Endothelial cell of umbilical vein (primary cell): ENCODE data around the gene EMP2. TPM values are rescaled to one million over a fixed set of nuclear protein-coding genes. Genes with fewer than 3 reads are reported as not detected.

ENCODE experiments used
- BruUV-seq: library from RNA; stranded (reverse); fragments of 400-500 nt; replicated peaks from 2 replicates; lab custom pipeline; 2021; lab: Mats Ljungman, UMichigan
- CTCF ChIA-PET: fragments of 300-600, 350-600 bp; sonication (Branson Sonifier 250); formaldehyde crosslinking; loops from one replicate; lab custom pipeline; 2021; ENCODE audit warnings: antibody characterized with exemption, inconsistent platforms; lab: Charles Lee
- POLR2A ChIA-PET: fragments of 300-600, 350-600 bp; sonication (Branson Sonifier 250); formaldehyde crosslinking; loops from one replicate; lab custom pipeline; 2021; ENCODE audit warnings: antibody characterized with exemption, inconsistent platforms; lab: Charles Lee
- DNase-seq: peaks from one replicate; pipeline ENCODE4 v3.0.0-alpha.2; 2011; ENCODE audit warnings: low read depth, low spot score
- FAIRE-seq: peaks from 2 replicates; lab custom pipeline; 2011; peaks lifted over from hg19 to GRCh38; lab: Jason Lieb, UNC
- H2AFZ ChIP-seq: 2 replicates; pipeline ENCODE4 v1.6.0; 2012; ENCODE audit warnings: low read depth, low read length, control low read depth, inconsistent platforms
- H3K27ac ChIP-seq: 2 replicates; pipeline ENCODE4 v1.5.1; 2011; ENCODE audit warnings: low read depth, mild to moderate bottlenecking, control low read depth, low read length, moderate library complexity; ENCODE audit not compliant: insufficient read depth
- H3K27me3 ChIP-seq, 2 experiments: 2 replicates each; pipeline versions ENCODE4 v1.6.0 to v1.6.1; 2011; ENCODE audit warnings: low read length in 2 of 2, mixed read lengths in 1 of 2; ENCODE audit not compliant: control insufficient read depth in 2 of 2, insufficient read depth in 2 of 2
- H3K36me3 ChIP-seq, 2 experiments: 2 replicates in 1 of 2; 3 replicates in 1 of 2; pipeline ENCODE4 v1.5.1; 2011; ENCODE audit warnings: low read length in 2 of 2, mild to moderate bottlenecking in 1 of 2, moderate library complexity in 1 of 2; ENCODE audit not compliant: control insufficient read depth in 2 of 2, insufficient read depth in 2 of 2; ENCODE audit errors: extremely low read depth in 1 of 2
- H3K4me1 ChIP-seq: 3 replicates; pipeline ENCODE4 v1.5.1; 2011; ENCODE audit warnings: mild to moderate bottlenecking, low read length; ENCODE audit not compliant: control insufficient read depth, insufficient read depth; ENCODE audit errors: extremely low read depth
- H3K4me2 ChIP-seq: 2 replicates; pipeline ENCODE4 v1.6.1; 2011; ENCODE audit warnings: low read length, control low read depth, mixed read lengths; ENCODE audit not compliant: insufficient read depth
- H3K4me3 ChIP-seq, 3 experiments: fragments of 200-600 bp in 1 of 3; sonication (generic), shearing (Covaris generic) in 1 of 3; replicated peaks in 1 of 3; 2 replicates each; pipeline ENCODE4 v1.5.1; 2011 to 2016; ENCODE audit warnings: control low read depth in 3 of 3, low read length in 3 of 3, mild to moderate bottlenecking in 2 of 3, inconsistent platforms in 1 of 3, low read depth in 1 of 3, moderate library complexity in 1 of 3; ENCODE audit not compliant: insufficient read depth in 1 of 3
- H3K79me2 ChIP-seq: 2 replicates; pipeline ENCODE4 v1.6.0; 2012; ENCODE audit warnings: low read length, inconsistent platforms; ENCODE audit not compliant: control insufficient read depth, insufficient read depth
- H3K9ac ChIP-seq: replicated peaks from 2 replicates; pipeline ENCODE3; 2011; ENCODE audit warnings: low read length, control low read depth; ENCODE audit not compliant: insufficient read depth; ENCODE audit errors: extremely low read depth
- H3K9me1 ChIP-seq: replicated peaks from 3 replicates; pipeline ENCODE4 v1.6.0; 2011; ENCODE audit warnings: mild to moderate bottlenecking, low read length; ENCODE audit not compliant: control insufficient read depth, insufficient read depth; ENCODE audit errors: extremely low read depth
- H3K9me3 ChIP-seq: replicated peaks from 2 replicates; pipeline ENCODE4 v1.5.1; 2012; ENCODE audit warnings: low read length, inconsistent platforms; ENCODE audit not compliant: control insufficient read depth, insufficient read depth
- H4K20me1 ChIP-seq: replicated peaks from 2 replicates; pipeline ENCODE3; 2011; ENCODE audit warnings: mild to moderate bottlenecking, low read length; ENCODE audit not compliant: control insufficient read depth, insufficient read depth; ENCODE audit errors: extremely low read depth
- EZH2 ChIP-seq: IDR thresholded peaks from 2 replicates; pipeline ENCODE4 v1.6.1; 2012; ENCODE audit warnings: borderline replicate concordance, low read depth, mild to moderate bottlenecking, moderate library complexity, low read length, inconsistent platforms; ENCODE audit not compliant: severe bottlenecking
- FOS ChIP-seq: IDR thresholded peaks from 2 replicates; pipeline ENCODE4 v1.6.1; 2011; ENCODE audit warnings: mild to moderate bottlenecking, low read length, moderate library complexity, borderline replicate concordance; ENCODE audit not compliant: insufficient read depth
- GATA2 ChIP-seq: IDR thresholded peaks from 2 replicates; pipeline ENCODE4 v1.7.0; 2011; ENCODE audit warnings: low read depth, mild to moderate bottlenecking, moderate library complexity, mixed read lengths, low read length; ENCODE audit not compliant: insufficient read length, insufficient read depth
- JUN ChIP-seq: IDR thresholded peaks from 2 replicates; pipeline ENCODE4 v1.6.1; 2011; ENCODE audit warnings: borderline replicate concordance, low read depth; ENCODE audit not compliant: insufficient read length, insufficient read depth
- MYC ChIP-seq: IDR thresholded peaks from one replicate; pipeline ENCODE4 v1.6.1; 2011; ENCODE audit warnings: mild to moderate bottlenecking, low read depth, low read length
- POLR2A ChIP-seq: IDR thresholded peaks from 2 replicates; pipeline ENCODE4 v1.6.1; 2012; ENCODE audit warnings: low read depth, mild to moderate bottlenecking, control low read depth, low read length
- POLR2AphosphoS5 ChIP-seq: IDR thresholded peaks from 2 replicates; pipeline ENCODE4 v1.6.1; 2012; ENCODE audit warnings: low read depth, mild to moderate bottlenecking, control low read depth, low read length, moderate library complexity; ENCODE audit not compliant: insufficient read depth
- dilution Hi-C: fragments of 300-500 bp; cut with MboI; formaldehyde crosslinking; loops from one replicate; pipeline ENCODE4 v1.15.0; 2019; ENCODE audit warnings: low sequenced_read_pairs; ENCODE audit not compliant: extremely low pct_ligation_motif_present
- intact Hi-C: fragments of 100-400 bp; cut with micrococcal nuclease; formaldehyde crosslinking; loops from one replicate; pipeline ENCODE4 v1.10.0; 2022
- polyA plus RNA-seq, 4 experiments: library from polyadenylated mRNA; depleted of rRNA in 3 of 4; stranded (reverse) in 3 of 4; unstranded in 1 of 4; fragments of >200 nt; gene quantifications; 2 replicates each; pipeline versions ENCODE4 v1.2.1 to v1.2.3, GENCODE V29; 2011 to 2012; ENCODE audit warnings: missing spikeins in 1 of 4
- total RNA-seq: library from RNA; stranded (reverse); gene quantifications from 2 replicates; pipeline ENCODE4 v1.2.3, GENCODE V29; 2021
- TF ChIP-seq, protein P1 (sequence below), 2 donors: IDR thresholded peaks; 1 replicate in 1 of 2; 2 replicates in 1 of 2; pipeline ENCODE4 v1.5.1; 2011; ENCODE audit warnings: low read length in 2 of 2, mild to moderate bottlenecking in 2 of 2, moderate library complexity in 2 of 2, control low read depth in 1 of 2, inconsistent platforms in 1 of 2, low read depth in 1 of 2; ENCODE audit not compliant: insufficient read depth in 1 of 2; ENCODE audit errors: extremely low read depth in 1 of 2
- TF ChIP-seq, protein P2 (sequence below): IDR thresholded peaks from 2 replicates; pipeline ENCODE4 v1.6.1; 2011; ENCODE audit not compliant: insufficient read depth, insufficient read length

EMP2 gene
- total and polyA plus RNA-seq, 2 donors (not counting 3 experiments of a cell fraction or from before 2014, with no cell fraction given), result 19.0 to 25.5 TPM

DNA sequence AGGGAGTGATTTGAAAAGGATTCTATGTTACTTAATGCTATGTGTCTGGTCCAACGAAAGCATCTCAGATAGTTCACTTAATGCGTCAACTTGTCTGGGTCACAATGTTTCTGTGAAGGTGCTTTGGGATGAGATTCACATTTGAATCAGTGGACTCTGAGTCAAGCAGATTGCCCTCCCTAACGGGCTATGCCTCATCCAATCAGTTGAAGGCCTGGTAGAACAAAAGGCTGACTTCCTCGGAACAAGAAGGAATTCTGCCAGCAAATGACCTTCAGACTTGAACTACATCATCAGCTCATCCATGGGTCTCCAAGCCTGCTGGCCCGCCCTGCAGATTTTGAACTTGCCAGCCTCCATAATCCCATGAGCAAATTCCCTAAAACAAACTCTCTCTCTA lies 15.2 kb downstream of the EMP2 start:
- peak; percentile 50 for FAIRE-seq

More for the DNA sequence above, 15.2 kb downstream of the EMP2 start:
- Histone ChIP-seq H3K9me3 (no peaks in the 10 kb centered on the region), H3K79me2 (no peaks in the 10 kb centered on the region), H3K4me1 (no peaks in the 10 kb centered on the region), H3K27me3 (no peaks in the 10 kb centered on the region), H2AFZ (no peak overlapping the region), H3K27ac (no peak overlapping the region), H4K20me1 (no peaks in the 10 kb centered on the region), H3K36me3 (no peaks in the 10 kb centered on the region), H3K9ac (no peak overlapping the region), H3K4me3 (no peak overlapping the region), H3K4me2 (no peak overlapping the region), H3K9me1 (no peaks in the 10 kb centered on the region)
- peak; percentile 11 for DNase-seq
- dilution Hi-C loops, result no loop called here
- CTCF ChIA-PET, result interaction anchor here (2.4 kb wide), 1 partner anchor 16 kb away, joined by 8 read pairs; the partner anchor contains the start of gene EMP2
- BruUV-seq, result no TSS peak
- intact Hi-C loops, result no loop called here
- TF ChIP-seq, protein P1, sequence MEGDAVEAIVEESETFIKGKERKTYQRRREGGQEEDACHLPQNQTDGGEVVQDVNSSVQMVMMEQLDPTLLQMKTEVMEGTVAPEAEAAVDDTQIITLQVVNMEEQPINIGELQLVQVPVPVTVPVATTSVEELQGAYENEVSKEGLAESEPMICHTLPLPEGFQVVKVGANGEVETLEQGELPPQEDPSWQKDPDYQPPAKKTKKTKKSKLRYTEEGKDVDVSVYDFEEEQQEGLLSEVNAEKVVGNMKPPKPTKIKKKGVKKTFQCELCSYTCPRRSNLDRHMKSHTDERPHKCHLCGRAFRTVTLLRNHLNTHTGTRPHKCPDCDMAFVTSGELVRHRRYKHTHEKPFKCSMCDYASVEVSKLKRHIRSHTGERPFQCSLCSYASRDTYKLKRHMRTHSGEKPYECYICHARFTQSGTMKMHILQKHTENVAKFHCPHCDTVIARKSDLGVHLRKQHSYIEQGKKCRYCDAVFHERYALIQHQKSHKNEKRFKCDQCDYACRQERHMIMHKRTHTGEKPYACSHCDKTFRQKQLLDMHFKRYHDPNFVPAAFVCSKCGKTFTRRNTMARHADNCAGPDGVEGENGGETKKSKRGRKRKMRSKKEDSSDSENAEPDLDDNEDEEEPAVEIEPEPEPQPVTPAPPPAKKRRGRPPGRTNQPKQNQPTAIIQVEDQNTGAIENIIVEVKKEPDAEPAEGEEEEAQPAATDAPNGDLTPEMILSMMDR (IDR thresholded peaks at IDR 0.05; ENCODE audit: extremely low read depth in 1 of 2, insufficient read depth in 1 of 2, low read depth in 1 of 2, low read length in 2 of 2), result no peak
- no peak for TF ChIP-seq POLR2A
- TF ChIP-seq FOS, result no peak
- no peak for TF ChIP-seq POLR2AphosphoS5
- no peak for TF ChIP-seq MYC
- no peak for TF ChIP-seq GATA2
- TF ChIP-seq, protein P2, sequence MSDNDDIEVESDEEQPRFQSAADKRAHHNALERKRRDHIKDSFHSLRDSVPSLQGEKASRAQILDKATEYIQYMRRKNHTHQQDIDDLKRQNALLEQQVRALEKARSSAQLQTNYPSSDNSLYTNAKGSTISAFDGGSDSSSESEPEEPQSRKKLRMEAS, result no peak
- TF ChIP-seq JUN, result no peak
- TF ChIP-seq EZH2, result no peak
- POLR2A ChIA-PET, result interaction anchor here (0.5 kb wide), 1 partner anchor 39 kb away, joined by 4 read pairs; no protein-coding TSS in a partner anchor
